GM23338 (cell line): ENCODE data around the gene RNF182. TPM values are rescaled to one million over a fixed set of nuclear protein-coding genes. Genes with fewer than 3 reads are reported as not detected.

Source experiments
- ATAC-seq: fragments of 200-7000 bp; cut with Tn5 transposase; 3 replicates; pipeline ENCODE4 v1.9.1; 2020
- DNase-seq: peaks from one replicate; pipeline ENCODE4 v3.0.0-alpha.2; 2015; ENCODE audit warnings: low spot score
- H2AFZ ChIP-seq: fragments of 200-600 bp; sonication (generic); 2 replicates; pipeline ENCODE4 v1.8.0; 2016; ENCODE audit warnings: antibody characterized with exemption, mild to moderate bottlenecking, moderate library complexity
- H3F3A ChIP-seq: fragments of 200-600 bp; sonication (generic); replicated peaks from 2 replicates; pipeline ENCODE4 v1.8.0; 2017; ENCODE audit warnings: antibody characterized with exemption, mixed run types, low read depth
- H3K27ac ChIP-seq: fragments of 200-600 bp; sonication (generic); 2 replicates; pipeline ENCODE4 v1.6.1; 2016; ENCODE audit warnings: low read depth
- H3K27me3 ChIP-seq: fragments of 200-600 bp; sonication (generic); 2 replicates; pipeline ENCODE4 v1.8.0; 2016; ENCODE audit warnings: mild to moderate bottlenecking, mixed run types, moderate library complexity; ENCODE audit not compliant: insufficient read depth
- H3K36me3 ChIP-seq: fragments of 200-600 bp; sonication (generic); 2 replicates; pipeline ENCODE4 v1.8.0; 2016; ENCODE audit warnings: mild to moderate bottlenecking; ENCODE audit not compliant: insufficient read depth
- H3K4me1 ChIP-seq: fragments of 200-600 bp; sonication (generic); 2 replicates; pipeline ENCODE4 v1.8.0; 2016; ENCODE audit warnings: mild to moderate bottlenecking, moderate library complexity; ENCODE audit not compliant: insufficient read depth
- H3K4me2 ChIP-seq: fragments of 200-600 bp; sonication (generic); 2 replicates; pipeline ENCODE4 v1.7.1; 2017; ENCODE audit warnings: mixed run types
- H3K4me3 ChIP-seq: fragments of 200-600 bp; sonication (generic); 2 replicates; pipeline ENCODE4 v1.6.1; 2016; ENCODE audit warnings: mixed run types
- H3K79me2 ChIP-seq: fragments of 200-600 bp; sonication (generic); replicated peaks from 2 replicates; pipeline ENCODE4 v1.8.0; 2017; ENCODE audit warnings: mild to moderate bottlenecking; ENCODE audit not compliant: insufficient read depth
- H3K9me2 ChIP-seq: fragments of 200-600 bp; sonication (generic); 2 replicates; pipeline ENCODE4 v1.8.0; 2017; ENCODE audit not compliant: insufficient read depth
- H4K20me1 ChIP-seq: fragments of 200-600 bp; sonication (generic); replicated peaks from 2 replicates; pipeline ENCODE4 v1.8.0; 2017; ENCODE audit warnings: mild to moderate bottlenecking; ENCODE audit not compliant: insufficient read depth
- H3K27ac Mint-ChIP-seq: 2 replicates; pipeline ENCODE4 v1.8.0; 2020; ENCODE audit warnings: inconsistent platforms, mild to moderate bottlenecking, moderate library complexity, mixed read lengths
- H3K27me3 Mint-ChIP-seq: 3 replicates; pipeline ENCODE4 v1.8.0; 2022; ENCODE audit warnings: low read depth, mild to moderate bottlenecking, moderate library complexity, mixed read lengths, inconsistent platforms; ENCODE audit not compliant: insufficient read depth, poor library complexity
- H3K36me3 Mint-ChIP-seq: 3 replicates; pipeline ENCODE4 v1.8.0; 2021; ENCODE audit warnings: low read depth, mild to moderate bottlenecking, inconsistent platforms, moderate library complexity, mixed read lengths
- H3K4me1 Mint-ChIP-seq: 3 replicates; pipeline ENCODE4 v1.8.0; 2020; ENCODE audit warnings: mild to moderate bottlenecking, inconsistent platforms, mixed read lengths
- H3K4me3 Mint-ChIP-seq: 3 replicates; pipeline ENCODE4 v1.8.0; 2021; ENCODE audit warnings: moderate library complexity, mild to moderate bottlenecking, inconsistent platforms, mixed read lengths
- H3K9me3 Mint-ChIP-seq: 3 replicates; pipeline ENCODE4 v1.8.0; 2020; ENCODE audit warnings: moderate library complexity, mild to moderate bottlenecking, inconsistent platforms, mixed read lengths
- CREB1 ChIP-seq: fragments of 250-450 bp; sonication (Bioruptor Pico); IDR thresholded peaks from 2 replicates; pipeline ENCODE4 v1.5.0; 2020; ENCODE audit warnings: low read depth, mild to moderate bottlenecking, moderate library complexity
- CTCF ChIP-seq, 2 experiments: fragments of 200-600 bp in 1 of 2; sonication (generic) in 1 of 2; conservative IDR thresholded peaks; 2 replicates each; pipeline versions ENCODE4 v1.5.1 to v1.6.1; 2016 to 2017; ENCODE audit warnings: antibody characterized with exemption in 2 of 2, low read depth in 2 of 2, mild to moderate bottlenecking in 2 of 2, moderate library complexity in 1 of 2
- ETS1 ChIP-seq: IDR thresholded peaks from 2 replicates; pipeline ENCODE4 v1.6.1; 2016; ENCODE audit warnings: antibody characterized with exemption
- EZH2phosphoT487 ChIP-seq: fragments of 200-600 bp; sonication (generic); IDR thresholded peaks from one replicate; pipeline ENCODE4 v1.8.1; 2018; ENCODE audit warnings: antibody characterized with exemption; ENCODE audit not compliant: unreplicated experiment
- JUNB ChIP-seq: IDR thresholded peaks from one replicate; pipeline ENCODE4 v1.6.1; 2016; ENCODE audit warnings: antibody characterized with exemption; ENCODE audit not compliant: unreplicated experiment
- NANOG ChIP-seq: IDR thresholded peaks from 2 replicates; pipeline ENCODE4 v1.6.1; 2016; ENCODE audit warnings: antibody characterized with exemption, borderline replicate concordance
- STAT1 ChIP-seq: IDR thresholded peaks from one replicate; pipeline ENCODE4 v1.6.1; 2016; ENCODE audit warnings: antibody characterized with exemption; ENCODE audit not compliant: unreplicated experiment
- ZNF114 ChIP-seq: fragments of 250-450 bp; sonication (Bioruptor Pico); IDR thresholded peaks from 2 replicates; pipeline ENCODE4 v1.5.0; 2020; ENCODE audit warnings: mild to moderate bottlenecking, moderate library complexity
- ZNF331 ChIP-seq: fragments of 250-450 bp; sonication (Bioruptor Pico); IDR thresholded peaks from 2 replicates; pipeline ENCODE4 v1.5.0; 2020; ENCODE audit warnings: low read depth, mild to moderate bottlenecking, moderate library complexity
- ZNF462 ChIP-seq: fragments of 250-450 bp; sonication (Bioruptor Pico); IDR thresholded peaks from 2 replicates; pipeline ENCODE4 v1.5.0; 2020; ENCODE audit warnings: mild to moderate bottlenecking, moderate library complexity
- polyA plus RNA-seq: library from polyadenylated mRNA; unstranded; fragments of >200 nt; fragmentation: Nextera tagmentation; extraction: Ambion mirVana; gene quantifications from 2 replicates; pipeline ENCODE4 v1.2.1, GENCODE V29; 2016
- total RNA-seq: library from RNA; depleted of rRNA; stranded (reverse); fragments of >200 nt; shearing (Covaris generic); gene quantifications from 2 replicates; pipeline ENCODE4 v1.2.3, GENCODE V29; 2014

The RNF182 gene
- total and polyA plus RNA-seq, 2 experiments from 2014 or later: 3.2 to 9.8 TPM

GRCh38 chr6:13992417-13993055 is 67.8 kb downstream of the RNF182 start:
- Histone ChIP-seq H3K4me3 (no peak overlapping the region), H3F3A (no peaks in the 10 kb centered on the region), H3K27ac (no peak overlapping the region), H3K4me1 (peaks cover 5% of the 10 kb centered on the region; the same call in 1 of the 2 replicates), H2AFZ (no peak overlapping the region), H3K79me2 (no peaks in the 10 kb centered on the region), H4K20me1 (no peaks in the 10 kb centered on the region), H3K9me2 (peaks cover 5% of the 10 kb centered on the region; the same call in 1 of the 2 replicates), H3K27me3 (no peaks in the 10 kb centered on the region), H3K36me3 (no peaks in the 10 kb centered on the region), H3K4me2 (no peak overlapping the region)
- peaks cover 8% of the 10 kb centered on the region for H3K4me1 Mint-ChIP-seq
- H3K27ac Mint-ChIP-seq: no peak overlapping the region; the same call in 1 of the 2 replicates
- H3K36me3 Mint-ChIP-seq: no peaks in the 10 kb centered on the region
- TF ChIP-seq CREB1 (CRISPR knock-in tag) (no peak), ZNF114 (CRISPR knock-in tag) (no peak), CTCF (conservative IDR thresholded peaks at IDR 0.05; ENCODE audit: low read depth in 2 of 2) (no peak), STAT1 (no peak), ETS1 (no peak), NANOG (no peak), ZNF331 (CRISPR knock-in tag) (no peak), ZNF462 (CRISPR knock-in tag) (no peak), EZH2phosphoT487 (no peak), JUNB (no peak)
- H3K4me3 Mint-ChIP-seq: no peak overlapping the region
- peaks cover 2% of the 10 kb centered on the region for H3K27me3 Mint-ChIP-seq
- no peaks in the 10 kb centered on the region for H3K9me3 Mint-ChIP-seq
- DNase-seq: no peak
- no peak for ATAC-seq
